ENCODE measurements around the gene SLC6A20. TPM values are rescaled to one million over a fixed set of nuclear protein-coding genes. Genes with fewer than 3 reads are reported as not detected.

SLC6A20 gene
- total RNA-seq, 1 experiment from 2014 or later: not detected

GRCh38 chr3:45715945-45716344 is 80.4 kb downstream of the SLC6A20 start:
- no peak overlapping the region for H3K27ac ChIP-seq
- H3K4me1 ChIP-seq: no peaks in the 10 kb centered on the region
- no peak for DNase-seq
- H3K9me3 ChIP-seq (replicated peaks): no peaks in the 10 kb centered on the region
- no peak overlapping the region for H3K4me3 ChIP-seq
- H3K27me3 ChIP-seq: no peaks in the 10 kb centered on the region
- peaks cover 17% of the 10 kb centered on the region for H3K36me3 ChIP-seq

- no peaks in the 10 kb centered on the region for H3K4me1 ChIP-seq
- H3K27ac ChIP-seq: no peak overlapping the region
- no peaks in the 10 kb centered on the region for H3K9me3 ChIP-seq (replicated peaks)
- peaks cover 13% of the 10 kb centered on the region for H3K36me3 ChIP-seq
- no peaks in the 10 kb centered on the region for H3K27me3 ChIP-seq
- DNase-seq: no peak
- no peak overlapping the region for H3K4me3 ChIP-seq
Observed at GRCh38 chr3:45712434-45713110, 83.8 kb downstream of the SLC6A20 start.

DNA sequence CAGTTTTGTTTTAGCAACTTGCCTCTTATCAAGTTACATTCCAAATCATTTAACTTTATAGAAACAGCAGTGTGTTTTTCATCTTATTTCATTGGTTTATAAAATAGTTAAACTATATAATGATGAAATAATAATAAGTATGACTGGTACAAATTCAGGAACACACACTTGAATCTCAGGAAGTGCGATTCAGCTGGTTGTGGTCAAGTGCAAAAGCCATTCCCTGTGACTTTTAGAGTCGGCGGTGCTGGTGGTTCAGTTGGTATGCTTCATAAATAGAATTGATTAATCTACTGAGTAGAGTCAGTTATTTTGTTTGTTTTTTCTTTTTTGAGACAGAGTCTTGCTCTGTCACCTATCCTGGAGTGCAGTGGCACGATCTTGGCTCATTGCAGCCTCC is 84.4 kb downstream of the SLC6A20 start:
- H3K4me1 ChIP-seq: no peaks in the 10 kb centered on the region
- no peak overlapping the region for H3K27ac ChIP-seq
- H3K36me3 ChIP-seq: peaks cover 15% of the 10 kb centered on the region
- no peak for DNase-seq
- H3K4me3 ChIP-seq: no peak overlapping the region
- no peaks in the 10 kb centered on the region for H3K9me3 ChIP-seq (replicated peaks)
- no peaks in the 10 kb centered on the region for H3K27me3 ChIP-seq

DNA sequence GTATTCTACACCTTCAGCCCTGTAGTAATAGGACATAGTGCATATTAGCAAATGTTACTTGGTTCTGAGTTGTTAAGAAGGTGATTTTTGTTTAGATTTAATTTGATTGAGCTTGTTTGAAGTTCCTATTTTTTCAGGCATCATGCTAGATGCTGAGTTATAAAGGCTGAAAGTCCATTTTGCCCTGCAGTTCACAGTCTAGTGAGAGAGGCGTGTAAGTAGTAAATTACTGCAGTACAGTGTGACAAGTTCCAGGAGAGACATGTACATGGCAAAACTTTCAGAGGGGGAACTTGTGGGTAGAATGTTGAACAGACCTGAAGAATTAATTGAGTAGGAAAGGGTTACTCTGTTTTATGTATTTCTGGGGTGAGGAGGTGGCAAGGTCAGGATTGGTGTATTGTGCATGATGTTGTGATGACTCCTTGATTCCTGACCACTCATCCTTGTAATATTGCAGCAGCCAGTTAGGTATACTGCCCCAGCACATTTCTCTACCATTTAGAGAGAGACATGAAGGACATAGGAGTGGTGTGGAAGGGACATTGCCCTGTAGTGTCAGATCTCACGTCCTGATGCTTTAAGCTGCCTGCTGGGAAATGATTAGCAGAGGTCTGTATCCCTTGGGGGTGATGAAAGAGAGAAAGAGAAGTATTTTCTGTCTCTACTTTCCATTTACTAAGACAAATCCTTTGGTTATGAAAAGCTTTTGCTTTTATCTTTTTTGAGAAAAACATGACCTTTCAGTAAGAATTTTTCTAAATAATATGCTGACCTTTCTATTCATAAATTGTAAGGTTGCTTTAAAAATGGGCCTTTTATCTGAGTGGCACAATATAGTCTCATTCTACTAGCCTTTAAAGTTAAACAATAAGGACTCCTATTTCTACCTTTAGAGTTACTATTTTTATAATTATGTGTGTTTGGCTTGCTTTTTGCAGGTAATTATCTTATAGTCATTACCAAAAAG is 90.2 kb downstream of the SLC6A20 start:
- H3K4me3 ChIP-seq: no peak overlapping the region
- H3K36me3 ChIP-seq: peaks cover 18% of the 10 kb centered on the region
- H3K9me3 ChIP-seq (replicated peaks): no peaks in the 10 kb centered on the region
- no peak for DNase-seq
- H3K4me1 ChIP-seq: no peaks in the 10 kb centered on the region
- no peaks in the 10 kb centered on the region for H3K27me3 ChIP-seq
- no peak overlapping the region for H3K27ac ChIP-seq

Other genes with a start within 250 kb of the SLC6A20 start
- 25.0 and 28.0 TPM in 2 replicates for gene LIMD1, start 201.8 kb downstream of the SLC6A20 start, total RNA-seq (2014; rRNA removed; shearing (Covaris generic))
- 21.7 and 25.0 TPM in 2 replicates for gene SACM1L, start 107.1 kb downstream of the SLC6A20 start, total RNA-seq (2014; rRNA removed; shearing (Covaris generic))
- 10.0 and 14.1 TPM in 2 replicates for gene LZTFL1, start 45.6 kb upstream of the SLC6A20 start, total RNA-seq (2014; rRNA removed; shearing (Covaris generic))
- gene CCR9, start 90.0 kb upstream of the SLC6A20 start, total RNA-seq (2014; rRNA removed; shearing (Covaris generic)): not detected in 2 replicates
- not detected in 2 replicates for gene CXCR6, start 146.9 kb upstream of the SLC6A20 start, total RNA-seq (2014; rRNA removed; shearing (Covaris generic))
- 6.5 and 7.2 TPM in 2 replicates for gene FYCO1, start 199.3 kb upstream of the SLC6A20 start, total RNA-seq (2014; rRNA removed; shearing (Covaris generic))
- gene XCR1, start 230.9 kb upstream of the SLC6A20 start, total RNA-seq (2014; rRNA removed; shearing (Covaris generic)): not detected in 2 replicates

Measured in SJCRH30 (cell line).